ENCODE results near the gene DNAJC27.

GRCh38 chr2:24917086-24917485 is 54.7 kb downstream of the DNAJC27 start:
- no peak for TF ChIP-seq CTCF (IDR thresholded peaks at IDR 0.05)
- TF ChIP-seq SOX15 (CRISPR knock-in tag; IDR thresholded peaks at IDR 0.05) = no peak
- TF ChIP-seq RELA (CRISPR knock-in tag; IDR thresholded peaks at IDR 0.05; ENCODE audit: borderline replicate concordance) = no peak
- no peak for TF ChIP-seq SMAD3 (CRISPR knock-in tag; IDR thresholded peaks at IDR 0.05; ENCODE audit: borderline replicate concordance)
- no peak for TF ChIP-seq TP53 (CRISPR knock-in tag; IDR thresholded peaks at IDR 0.05)
- no peak for TF ChIP-seq PRRX2 (CRISPR knock-in tag; IDR thresholded peaks at IDR 0.05)
- TF ChIP-seq NR2C2 (CRISPR knock-in tag; IDR thresholded peaks at IDR 0.05) = no peak
- no peak for TF ChIP-seq PRDM15 (CRISPR knock-in tag; IDR thresholded peaks at IDR 0.05)
- no peak for TF ChIP-seq ESRRA (CRISPR knock-in tag; IDR thresholded peaks at IDR 0.05; ENCODE audit: borderline replicate concordance)
- TF ChIP-seq MLX (CRISPR knock-in tag; IDR thresholded peaks at IDR 0.05) = no peak
- no peak for TF ChIP-seq JUN (CRISPR knock-in tag; IDR thresholded peaks at IDR 0.05)

Measured in WTC11 (cell line).